Measurements from ENCODE around the gene CNTLN.
A peak's percentile ranks its signal among the peaks of the same experiment; 100 is the strongest.

The CNTLN gene

GRCh38 chr9:17509151-17509550 is 374.3 kb downstream of the CNTLN start:
- DNase-seq: no peak
- TF ChIP-seq GATA1 (IDR thresholded peaks at IDR 0.05; ENCODE audit: low read depth, low read length) (no peak), POLR2A (IDR thresholded peaks at IDR 0.05; ENCODE audit: low read length) (no peak)

GRCh38 chr9:17509701-17510100 is 374.9 kb downstream of the CNTLN start:
- TF ChIP-seq POLR2A (IDR thresholded peaks at IDR 0.05; ENCODE audit: low read length) (no peak), GATA1 (IDR thresholded peaks at IDR 0.05; ENCODE audit: low read depth, low read length) (no peak)

GRCh38 chr9:17519761-17520160 is 384.9 kb downstream of the CNTLN start:
- TF ChIP-seq POLR2A (IDR thresholded peaks at IDR 0.05; ENCODE audit: low read length) (no peak), GATA1 (IDR thresholded peaks at IDR 0.05; ENCODE audit: low read depth, low read length) (no peak)
- no peak for DNase-seq

More at GRCh38 chr9:17509701-17510100, 374.9 kb downstream of the CNTLN start:
- no peak for DNase-seq

GRCh38 chr9:17520268-17521064 is 385.6 kb downstream of the CNTLN start:
- DNase-seq: no peak
- no peak for TF ChIP-seq GATA1 (IDR thresholded peaks at IDR 0.05; ENCODE audit: low read depth, low read length)
- no peak for TF ChIP-seq POLR2A (IDR thresholded peaks at IDR 0.05; ENCODE audit: low read length)

GRCh38 chr9:17521100-17521855 is 386.4 kb downstream of the CNTLN start:
- DNase-seq: no peak
- no peak for TF ChIP-seq GATA1 (IDR thresholded peaks at IDR 0.05; ENCODE audit: low read depth, low read length)
- TF ChIP-seq POLR2A (IDR thresholded peaks at IDR 0.05; ENCODE audit: low read length): no peak

GRCh38 chr9:17526726-17527125 is 391.9 kb downstream of the CNTLN start:
- peak in 1 of 2 experiments; percentile 15 for DNase-seq

- TF ChIP-seq POLR2A (IDR thresholded peaks at IDR 0.05; ENCODE audit: low read length): no peak
- peak in 1 of 2 experiments; percentile 21 for DNase-seq
These were observed 394.0 kb downstream of the CNTLN start for GRCh38 chr9:17528859-17529258.

- DNase-seq: peak; percentile 29 to 53
- TF ChIP-seq POLR2A (IDR thresholded peaks at IDR 0.05; ENCODE audit: low read length): no peak
- TF ChIP-seq GATA1 (IDR thresholded peaks at IDR 0.05; ENCODE audit: low read depth, low read length): no peak
These were observed 396.9 kb downstream of the CNTLN start for GRCh38 chr9:17531642-17532254.

- no peak for DNase-seq
These were observed 397.6 kb downstream of the CNTLN start for GRCh38 chr9:17532461-17532860.

GRCh38 chr9:17535176-17535575 is 400.3 kb downstream of the CNTLN start:
- no peak for TF ChIP-seq GATA1 (IDR thresholded peaks at IDR 0.05; ENCODE audit: low read depth, low read length)
- no peak for TF ChIP-seq POLR2A (IDR thresholded peaks at IDR 0.05; ENCODE audit: low read length)
- DNase-seq: no peak

More at GRCh38 chr9:17532461-17532860, 397.6 kb downstream of the CNTLN start:
- no peak for TF ChIP-seq GATA1 (IDR thresholded peaks at IDR 0.05; ENCODE audit: low read depth, low read length)
- no peak for TF ChIP-seq POLR2A (IDR thresholded peaks at IDR 0.05; ENCODE audit: low read length)

- TF ChIP-seq POLR2A (IDR thresholded peaks at IDR 0.05; ENCODE audit: low read length) (no peak), GATA1 (IDR thresholded peaks at IDR 0.05; ENCODE audit: low read depth, low read length) (no peak)
- no peak for DNase-seq
These were observed 401.2 kb downstream of the CNTLN start for GRCh38 chr9:17536027-17536426.

- no peak for DNase-seq
- TF ChIP-seq GATA1 (IDR thresholded peaks at IDR 0.05; ENCODE audit: low read depth, low read length): no peak
- TF ChIP-seq POLR2A (IDR thresholded peaks at IDR 0.05; ENCODE audit: low read length): no peak
These were observed 416.2 kb downstream of the CNTLN start for GRCh38 chr9:17551023-17551422.
